Esophagus (tissue), 2 donors: ENCODE results near the gene HDHD5. TPM values are rescaled to one million over a fixed set of nuclear protein-coding genes. Genes with fewer than 3 reads are reported as not detected.

Source experiments
- H3K27ac ChIP-seq, 2 donors: one replicate each; pipeline ENCODE4 v1.5.1; 2013; ENCODE audit warnings: low read depth in 2 of 2, mild to moderate bottlenecking in 2 of 2, inconsistent platforms in 1 of 2, low read length in 1 of 2, moderate library complexity in 1 of 2
- H3K27me3 ChIP-seq, 2 donors: one replicate each; pipeline ENCODE4 v1.6.1; 2013; ENCODE audit warnings: low read length in 2 of 2, control low read depth in 1 of 2, mild to moderate bottlenecking in 1 of 2; ENCODE audit not compliant: insufficient read depth in 2 of 2, control insufficient read depth in 1 of 2
- H3K36me3 ChIP-seq, 2 donors: one replicate each; pipeline ENCODE4 v1.6.1; 2013; ENCODE audit warnings: low read length in 1 of 2; ENCODE audit not compliant: control insufficient read depth in 2 of 2, insufficient read depth in 2 of 2
- H3K4me1 ChIP-seq, 2 donors: one replicate each; pipeline ENCODE4 v1.6.1; 2013; ENCODE audit warnings: low read length in 1 of 2; ENCODE audit not compliant: control insufficient read depth in 2 of 2, insufficient read depth in 2 of 2
- H3K4me3 ChIP-seq, 2 donors: one replicate each; pipeline ENCODE4 v1.5.1; 2013; ENCODE audit warnings: low read length in 2 of 2, mild to moderate bottlenecking in 2 of 2, low read depth in 1 of 2, moderate library complexity in 1 of 2
- H3K9me3 ChIP-seq, 2 donors: one replicate each; pipeline ENCODE4 v1.6.1; 2013; ENCODE audit warnings: mild to moderate bottlenecking in 2 of 2, low read depth in 1 of 2, low read length in 1 of 2, moderate library complexity in 1 of 2; ENCODE audit not compliant: control insufficient read depth in 2 of 2, insufficient read depth in 1 of 2
- WGBS, 2 donors: extraction: QIAGEN DNeasy Blood & Tissue Kit; methylation state at CpG; one replicate each; pipeline ENCODE4 v1.1.7; 2013; 5-methylcytosine and 5-hydroxymethylcytosine counted together
- polyA plus RNA-seq, 2 donors: library from polyadenylated mRNA; stranded (reverse); fragments of 200-250 nt; gene quantifications; one replicate each; pipeline ENCODE4 v1.2.3, GENCODE V29; 2013
- donor health status: healthy with polysubstance abuse.
- donor health status: Bipolar disorder and iron deficiency.

HDHD5 gene
- polyA plus RNA-seq, 2 donors = 15.2 to 26.4 TPM

DNA sequence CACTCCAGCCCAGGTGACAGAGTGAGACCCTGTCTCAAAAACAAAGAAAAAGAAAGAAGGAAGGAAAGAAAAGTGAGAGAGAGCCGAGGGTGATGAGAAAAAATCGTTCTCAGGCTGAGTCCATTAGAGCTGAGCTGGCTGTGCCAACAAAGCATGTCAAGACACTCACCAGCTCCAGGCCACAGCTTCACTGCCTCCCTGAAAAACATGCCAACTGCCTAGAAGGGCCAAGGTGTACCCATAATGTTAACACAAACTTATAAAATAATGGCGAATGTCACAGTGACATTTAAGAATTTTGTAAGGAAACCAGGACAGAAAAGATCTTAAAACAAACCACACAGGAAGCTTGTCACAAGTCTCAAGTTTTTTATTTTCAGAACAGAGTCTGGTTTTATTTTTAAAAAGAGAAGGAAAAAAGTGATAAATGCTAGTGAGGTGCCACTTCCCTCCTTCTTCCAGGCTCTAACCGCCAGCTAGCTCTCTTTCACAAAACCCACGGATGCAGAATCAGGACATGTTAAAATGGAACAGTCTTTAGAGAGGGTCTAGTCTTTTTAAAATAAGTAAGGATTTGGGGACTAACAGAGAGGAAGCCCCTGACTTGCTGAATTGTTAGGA lies 43.0 kb downstream of the HDHD5 start:
- Histone ChIP-seq H3K9me3 (no peaks in the 10 kb centered on the region), H3K27ac (no peak overlapping the region), H3K36me3 (peaks cover 0 to 3% of the 10 kb centered on the region in 2 donors), H3K4me3 (no peak overlapping the region), H3K4me1 (peaks cover 0 to 5% of the 10 kb centered on the region in 2 donors), H3K27me3 (no peaks in the 10 kb centered on the region)
- WGBS, 2 donors = 29 to 47% methylated on average over 5 of the region's 5 CpGs

DNA sequence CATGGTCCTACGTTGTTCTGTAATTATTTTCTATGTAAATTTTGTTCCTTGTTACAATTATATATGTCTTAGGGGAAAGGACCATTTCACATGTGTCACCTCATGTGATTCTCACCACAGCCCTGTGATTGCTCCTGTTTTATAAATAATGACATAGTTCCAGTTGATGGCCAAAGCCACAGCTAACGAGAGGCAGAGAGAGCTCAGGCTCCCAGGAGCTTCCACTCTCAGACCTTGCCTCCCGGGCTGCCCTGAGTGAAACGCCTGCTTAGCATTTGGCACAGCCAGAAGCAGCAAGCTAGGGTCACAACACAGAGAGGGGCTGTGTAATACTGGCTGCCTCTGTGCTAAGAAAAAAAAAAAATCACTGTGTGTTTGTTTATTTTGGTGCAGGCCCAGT lies 43.8 kb downstream of the HDHD5 start:
- Histone ChIP-seq H3K27ac (no peak overlapping the region), H3K36me3 (peaks cover 0 to 3% of the 10 kb centered on the region in 2 donors), H3K4me3 (no peak overlapping the region), H3K4me1 (peaks cover 0 to 2% of the 10 kb centered on the region in 2 donors), H3K9me3 (no peaks in the 10 kb centered on the region), H3K27me3 (no peaks in the 10 kb centered on the region)
- WGBS, 2 donors = 47 to 72% methylated on average over 4 of the region's 4 CpGs

DNA sequence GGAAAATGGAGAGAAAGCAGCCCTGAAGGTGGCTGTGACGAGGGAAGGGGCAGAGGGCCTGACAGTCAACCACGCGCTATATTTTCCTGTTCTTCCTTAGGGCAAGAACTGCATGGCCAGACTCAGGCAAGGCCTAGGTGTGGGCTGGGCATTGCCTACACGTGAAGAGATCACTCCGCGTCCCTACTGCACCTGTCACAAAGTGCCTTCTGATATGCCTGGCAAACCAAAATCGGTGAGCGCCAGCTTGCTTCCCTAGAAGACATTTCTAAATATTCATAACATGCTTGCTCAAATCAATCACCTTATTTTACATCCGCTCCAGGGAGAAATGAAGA lies 44.2 kb downstream of the HDHD5 start:
- Histone ChIP-seq H3K9me3 (no peaks in the 10 kb centered on the region), H3K4me3 (no peak overlapping the region), H3K4me1 (peaks cover 0 to 2% of the 10 kb centered on the region in 2 donors), H3K36me3 (peaks cover 0 to 3% of the 10 kb centered on the region in 2 donors), H3K27ac (no peak overlapping the region), H3K27me3 (no peaks in the 10 kb centered on the region)
- 79 to 85% methylated on average over 9 of the region's 9 CpGs for WGBS, 2 donors

DNA sequence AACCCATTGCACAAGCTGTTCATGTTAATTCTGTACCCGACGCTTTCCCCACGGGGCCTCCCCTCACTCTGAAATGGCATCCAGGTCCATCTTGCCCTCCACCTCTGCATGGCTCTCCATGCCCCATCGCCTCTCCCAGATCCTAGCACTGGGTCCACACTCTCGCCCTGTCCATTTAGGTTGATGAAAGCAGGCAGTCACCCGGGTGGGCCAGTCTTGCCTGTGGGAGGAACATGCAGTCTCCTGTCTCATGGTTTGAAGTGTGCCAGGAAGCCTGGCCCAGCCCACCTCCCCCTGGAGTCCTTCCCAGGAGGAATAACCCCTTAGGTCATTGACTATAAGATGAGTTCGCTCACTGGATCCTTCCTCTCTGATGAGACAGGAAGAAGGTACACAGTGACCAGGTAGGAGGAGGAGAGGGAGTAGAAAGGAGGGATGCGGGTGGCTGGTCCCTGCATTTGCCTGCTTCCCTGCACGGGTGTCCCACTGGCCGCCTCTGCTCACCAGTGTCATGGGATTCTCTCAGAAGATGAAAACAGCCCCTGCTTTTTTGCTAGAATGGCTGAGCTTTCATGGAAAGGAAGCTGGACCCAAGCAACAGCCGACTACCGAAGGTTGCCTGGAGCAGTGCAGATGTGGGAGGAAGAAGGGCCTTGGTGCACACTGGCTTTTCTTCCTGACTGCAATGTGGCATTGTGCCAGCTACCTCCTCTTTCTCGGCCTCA lies 44.7 kb downstream of the HDHD5 start:
- no peaks in the 10 kb centered on the region for H3K27me3 ChIP-seq
- no peak overlapping the region for H3K4me3 ChIP-seq
- H3K9me3 ChIP-seq = no peaks in the 10 kb centered on the region
- peaks cover 0 to 7% of the 10 kb centered on the region in 2 donors for H3K36me3 ChIP-seq
- 68 to 73% methylated on average over 13 of the region's 13 CpGs for WGBS, 2 donors
- no peaks in the 10 kb centered on the region for H3K4me1 ChIP-seq
- no peak overlapping the region for H3K27ac ChIP-seq

DNA sequence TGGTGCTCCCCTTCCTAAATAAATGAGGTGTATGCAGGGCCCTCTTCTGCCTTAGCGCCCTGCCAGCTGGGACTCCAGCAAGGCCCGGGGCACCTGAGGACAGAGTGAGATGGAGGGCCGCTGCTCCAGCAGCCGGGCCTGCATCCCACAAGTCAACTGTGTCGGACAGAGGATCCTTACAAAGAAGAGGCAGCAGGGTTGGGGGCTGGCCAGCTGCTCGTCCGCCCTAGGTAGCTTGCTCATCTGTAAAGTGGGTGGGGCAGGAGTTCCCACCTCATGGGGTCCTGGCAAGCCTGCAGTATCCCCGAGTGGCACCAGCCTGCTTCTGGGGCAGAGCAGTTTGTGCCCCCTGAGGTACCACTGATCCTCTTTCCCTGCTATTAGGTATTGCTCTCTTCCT lies 45.5 kb downstream of the HDHD5 start:
- H3K9me3 ChIP-seq = no peaks in the 10 kb centered on the region
- H3K4me3 ChIP-seq = no peak overlapping the region
- no peak overlapping the region for H3K27ac ChIP-seq
- no peaks in the 10 kb centered on the region for H3K4me1 ChIP-seq
- H3K36me3 ChIP-seq = peaks cover 0 to 14% of the 10 kb centered on the region in 2 donors
- no peaks in the 10 kb centered on the region for H3K27me3 ChIP-seq
- WGBS, 2 donors = 75 to 78% methylated on average over 8 of the region's 8 CpGs

DNA sequence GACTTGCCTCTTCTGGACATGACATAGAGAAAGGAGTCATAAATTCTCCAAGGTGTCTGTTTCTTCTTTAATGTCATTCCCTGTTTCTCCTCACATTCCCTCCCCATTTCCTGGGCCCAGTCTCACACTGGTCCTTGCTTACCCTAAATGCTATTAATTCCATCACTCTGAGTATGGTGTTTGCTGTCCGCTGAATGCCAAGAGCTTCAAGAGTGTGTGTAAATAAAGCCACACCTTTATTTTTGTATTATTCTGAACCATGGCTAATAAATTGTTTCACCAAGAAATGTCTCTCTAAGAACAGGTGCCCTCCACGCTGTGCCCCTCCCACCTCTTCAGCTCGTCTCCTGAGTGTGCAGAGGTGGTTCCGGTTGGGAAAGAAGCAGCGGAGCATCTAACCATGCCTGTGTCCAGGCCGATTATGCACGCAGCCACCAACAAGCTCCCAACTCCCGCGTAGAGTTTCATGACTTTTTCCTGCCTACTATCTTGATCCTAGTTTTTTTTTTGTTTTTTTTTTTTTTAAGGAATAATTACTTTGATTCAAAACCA lies 46.5 kb downstream of the HDHD5 start:
- H3K36me3 ChIP-seq = peaks cover 6 to 20% of the 10 kb centered on the region in 2 donors
- WGBS, 2 donors = 54 to 59% methylated on average over 9 of the region's 9 CpGs
- no peaks in the 10 kb centered on the region for H3K27me3 ChIP-seq
- no peaks in the 10 kb centered on the region for H3K9me3 ChIP-seq
- no peak overlapping the region for H3K4me3 ChIP-seq
- no peaks in the 10 kb centered on the region for H3K4me1 ChIP-seq
- H3K27ac ChIP-seq = no peak overlapping the region

DNA sequence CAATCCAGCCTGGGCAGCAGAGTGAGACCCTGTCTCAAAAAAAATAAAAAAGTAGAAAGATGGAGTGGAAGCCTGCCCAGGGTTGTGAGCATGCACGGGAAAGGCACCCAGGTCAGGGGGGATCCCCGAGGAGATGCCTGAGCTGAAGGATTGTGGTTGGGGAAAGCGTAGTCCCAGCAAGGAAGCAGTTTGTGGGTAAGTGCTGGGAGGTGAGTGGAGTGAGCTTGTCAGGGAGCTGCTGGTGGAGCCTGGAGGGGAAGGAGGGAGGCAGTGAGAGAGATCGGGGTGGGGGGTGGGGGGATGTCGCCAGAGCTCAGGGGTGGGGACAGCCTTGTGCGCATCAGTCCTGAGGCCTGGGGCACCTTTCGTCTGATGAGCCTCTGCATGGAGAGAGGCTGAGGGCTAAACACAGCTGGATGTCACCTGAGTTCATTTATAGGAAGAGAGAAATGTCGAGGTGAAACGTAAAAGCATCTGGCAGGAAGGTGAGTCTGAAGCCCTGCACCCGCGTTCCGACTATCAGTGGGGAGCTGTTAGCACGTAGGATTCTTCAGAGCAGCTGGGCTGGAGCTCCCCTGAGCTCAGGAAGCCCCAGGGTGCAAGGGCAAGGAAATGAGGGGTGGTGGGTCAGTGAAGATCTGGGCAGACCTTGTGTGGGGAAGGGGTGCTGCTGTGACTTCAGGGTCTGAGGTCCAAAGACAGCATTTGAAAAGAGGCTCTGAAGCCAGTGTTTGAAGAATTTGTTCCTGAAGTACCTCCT lies 48.1 kb downstream of the HDHD5 start:
- Histone ChIP-seq H3K27ac (no peak overlapping the region), H3K36me3 (peaks cover 6 to 25% of the 10 kb centered on the region in 2 donors), H3K4me1 (no peaks in the 10 kb centered on the region), H3K27me3 (no peaks in the 10 kb centered on the region), H3K4me3 (no peak overlapping the region), H3K9me3 (no peaks in the 10 kb centered on the region)
- 76 to 78% methylated on average over 13 of the region's 13 CpGs for WGBS, 2 donors

DNA sequence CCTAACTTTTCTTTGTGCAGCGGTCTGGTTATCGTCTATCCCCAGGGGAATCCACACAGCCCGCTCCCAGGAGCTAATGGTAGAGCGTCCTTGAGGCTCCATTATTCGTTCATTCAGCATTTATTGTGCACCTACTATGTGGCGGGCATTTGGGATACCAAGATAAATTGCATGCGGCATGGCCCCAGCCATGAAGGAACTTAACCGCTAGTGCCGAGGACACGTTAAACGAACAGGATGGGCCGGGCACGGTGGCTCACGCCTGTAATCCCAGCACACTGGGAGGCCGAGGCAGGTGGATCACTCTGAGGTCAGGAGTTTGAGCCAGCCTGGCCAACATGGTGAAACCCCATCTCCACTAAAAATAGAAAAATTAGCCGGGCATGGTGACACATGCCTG lies 49.1 kb downstream of the HDHD5 start:
- WGBS, 2 donors = 88 to 92% methylated on average over 16 of the region's 16 CpGs
- no peaks in the 10 kb centered on the region for H3K27me3 ChIP-seq
- no peak overlapping the region for H3K4me3 ChIP-seq
- H3K36me3 ChIP-seq = peaks cover 6 to 30% of the 10 kb centered on the region in 2 donors
- H3K9me3 ChIP-seq = no peaks in the 10 kb centered on the region
- H3K4me1 ChIP-seq = no peaks in the 10 kb centered on the region
- no peak overlapping the region for H3K27ac ChIP-seq

DNA sequence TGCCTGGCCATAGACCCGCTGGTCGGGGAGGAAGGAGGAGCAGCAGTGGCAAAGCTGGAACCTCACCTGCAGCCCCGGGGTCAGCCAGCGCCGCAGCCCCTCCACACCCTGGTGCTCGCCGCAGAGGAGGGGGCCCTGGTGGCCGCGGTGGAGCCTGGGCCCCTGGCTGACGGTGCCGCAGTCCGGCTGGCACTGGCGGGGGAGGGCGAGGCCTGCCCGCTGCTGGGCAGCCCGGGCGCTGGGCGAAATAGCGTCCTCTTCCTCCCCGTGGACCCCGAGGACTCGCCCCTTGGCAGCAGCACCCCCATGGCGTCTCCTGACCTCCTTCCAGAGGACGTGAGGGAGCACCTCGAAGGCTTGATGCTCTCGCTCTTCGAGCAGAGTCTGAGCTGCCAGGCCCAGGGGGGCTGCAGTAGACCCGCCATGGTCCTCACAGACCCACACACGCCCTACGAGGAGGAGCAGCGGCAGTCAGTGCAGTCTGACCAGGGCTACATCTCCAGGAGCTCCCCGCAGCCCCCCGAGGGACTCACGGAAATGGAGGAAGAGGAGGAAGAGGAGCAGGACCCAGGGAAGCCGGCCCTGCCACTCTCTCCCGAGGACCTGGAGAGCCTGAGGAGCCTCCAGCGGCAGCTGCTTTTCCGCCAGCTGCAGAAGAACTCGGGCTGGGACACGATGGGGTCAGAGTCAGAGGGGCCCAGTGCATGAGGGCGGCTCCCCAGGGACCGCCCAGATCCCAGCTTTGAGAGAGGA lies 49.8 kb downstream of the HDHD5 start:
- WGBS, 2 donors = 93 to 95% methylated on average over 38 to 42 of the region's 42 CpGs
- Histone ChIP-seq H3K9me3 (no peaks in the 10 kb centered on the region), H3K27ac (no peak overlapping the region), H3K27me3 (no peaks in the 10 kb centered on the region), H3K36me3 (peaks cover 6 to 36% of the 10 kb centered on the region in 2 donors), H3K4me1 (no peaks in the 10 kb centered on the region), H3K4me3 (no peak overlapping the region)
